Forelimb muscle (tissue), 1 donor: ENCODE results near the gene TNFRSF1A. TPM values are rescaled to one million over a fixed set of nuclear protein-coding genes. Genes with fewer than 3 reads are reported as not detected.
"Not testable (repeated sequence)": the region's sequence is repeated elsewhere in the genome, so short reads cannot be mapped to it uniquely, and the experiment has no call there.

Experiments used
- DNase-seq: peaks from one replicate; pipeline ENCODE4 v3.0.0-alpha.2; 2013; ENCODE audit warnings: low read depth
- polyA plus RNA-seq: library from polyadenylated mRNA; unstranded; fragments of 120-200 nt; gene quantifications from one replicate; pipeline ENCODE4 v1.2.1, GENCODE V29; 2013; ENCODE audit not compliant: insufficient read length

Gene TNFRSF1A
- polyA plus RNA-seq, 1 donor: 50.8 TPM

DNA sequence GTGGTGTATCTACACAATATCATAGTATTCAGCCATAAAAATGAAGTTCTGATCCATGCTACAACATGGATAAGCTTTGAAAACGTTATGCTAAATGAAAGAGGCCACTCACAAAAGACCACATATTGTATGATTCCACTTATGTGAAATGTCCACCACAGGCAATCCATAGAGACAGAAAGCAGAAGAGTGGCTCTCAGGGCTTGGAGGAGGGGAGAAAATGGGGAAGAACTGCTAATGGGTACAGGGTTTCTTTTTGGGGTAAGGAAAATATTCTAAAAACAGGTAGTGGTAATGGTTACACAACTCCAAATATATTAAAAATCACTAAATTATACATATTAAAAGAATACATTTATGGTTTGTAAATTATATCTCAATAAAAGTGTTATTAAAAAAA is 17.0 kb upstream of the TNFRSF1A start:
- DNase-seq: no peak

GRCh38 chr12:6356374-6356820 is 14.5 kb upstream of the TNFRSF1A start:
- DNase-seq: no peak

DNA sequence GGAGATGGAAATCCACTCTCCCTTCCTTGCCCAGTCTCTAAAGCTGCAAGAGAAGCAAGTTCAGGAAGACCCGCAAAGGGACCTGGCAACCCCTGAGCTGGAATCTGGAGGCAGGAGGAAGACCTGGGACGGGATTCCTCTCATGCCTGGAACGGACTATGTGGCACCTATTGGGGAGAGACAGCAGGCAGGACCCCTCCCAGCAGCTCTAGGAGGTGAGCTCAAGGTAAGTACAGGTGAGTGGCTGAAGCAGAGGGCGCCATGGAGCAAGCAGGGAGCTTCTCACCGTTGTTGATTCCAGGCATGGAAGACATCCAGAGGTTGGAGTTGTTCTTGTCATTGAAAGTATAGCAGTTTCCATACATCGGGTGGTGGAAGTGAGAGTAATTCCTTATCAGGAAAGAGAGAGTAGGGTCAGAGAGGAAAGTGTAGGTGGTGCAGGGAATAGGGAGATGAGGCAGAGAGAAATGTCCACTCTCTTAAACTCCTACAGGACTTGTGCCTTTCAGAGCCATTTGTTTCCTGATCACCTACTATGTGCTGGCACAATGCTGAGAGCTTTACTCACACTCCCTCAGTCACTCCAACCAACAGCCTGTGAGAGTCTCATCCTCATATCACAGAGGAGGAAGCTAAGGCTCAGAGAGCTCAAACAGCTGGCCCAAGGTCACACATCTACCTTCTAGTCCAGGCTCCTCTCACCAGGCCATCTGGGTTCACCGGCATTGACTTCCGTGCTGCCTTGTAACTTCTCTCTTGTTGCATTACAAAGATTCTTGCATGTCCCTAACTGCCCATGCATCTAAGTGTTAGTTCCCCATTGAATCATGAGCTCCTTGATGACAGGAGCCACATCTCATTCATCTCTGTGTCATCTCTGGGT is 13.9 kb upstream of the TNFRSF1A start:
- no peak for DNase-seq

- no peak for DNase-seq
Measured at GRCh38 chr12:6354495-6355393, 12.9 kb upstream of the TNFRSF1A start.

- DNase-seq: no peak
Measured at GRCh38 chr12:6352193-6353173, 10.6 kb upstream of the TNFRSF1A start.

GRCh38 chr12:6351622-6352021 is 9.7 kb upstream of the TNFRSF1A start:
- DNase-seq: no peak

DNA sequence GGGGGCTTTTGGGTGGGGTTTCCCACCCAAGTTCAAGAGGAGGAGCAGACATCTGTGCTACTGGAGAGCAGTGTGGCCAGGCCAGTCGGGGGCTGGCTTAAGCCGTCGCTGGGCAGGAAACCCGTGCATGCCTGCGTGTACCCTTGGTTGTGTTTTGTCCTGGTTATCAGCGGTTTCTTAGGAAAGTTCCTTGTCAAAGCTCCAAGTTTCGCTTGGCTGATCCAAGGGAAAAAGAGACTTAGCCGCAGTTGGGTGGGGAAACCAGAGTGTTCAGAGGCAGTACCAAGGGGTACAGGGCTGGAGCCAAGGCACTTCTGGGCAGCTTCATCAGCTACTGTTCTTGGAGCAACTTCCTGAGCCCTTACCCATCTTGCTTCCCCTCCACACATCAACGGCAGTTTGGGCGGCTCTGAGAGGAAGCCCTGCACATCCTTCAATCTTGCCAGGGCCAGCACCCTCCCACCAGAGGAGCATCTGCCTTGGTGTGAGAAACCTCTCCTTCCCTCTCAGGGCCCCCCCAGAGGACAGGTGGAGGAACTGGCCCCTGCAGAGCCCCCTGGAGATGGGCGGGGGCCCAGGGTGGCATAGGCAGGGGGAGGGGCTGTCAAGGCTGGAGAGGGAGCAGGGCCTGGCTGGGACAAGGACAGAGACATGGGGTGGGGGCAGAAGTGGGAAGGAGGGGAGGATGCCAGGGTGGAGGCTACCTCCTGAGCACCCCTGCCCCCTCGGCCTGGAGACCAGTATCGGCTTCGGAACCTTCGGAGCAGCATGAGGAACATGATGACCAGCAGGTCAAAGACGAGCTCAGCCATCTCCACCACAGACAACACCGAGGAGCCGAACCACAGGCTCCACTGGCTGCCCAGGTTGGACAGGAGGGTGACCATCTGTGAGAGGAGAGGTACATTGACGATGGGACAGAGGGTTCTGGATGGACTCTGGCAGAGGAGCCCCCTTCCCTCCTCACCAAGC is 5.8 kb upstream of the TNFRSF1A start:
- DNase-seq: no peak

- no peak for DNase-seq
Measured at GRCh38 chr12:6346942-6347341, 5.1 kb upstream of the TNFRSF1A start.

- no peak for DNase-seq
Measured at GRCh38 chr12:6346235-6346832, 4.5 kb upstream of the TNFRSF1A start.

DNA sequence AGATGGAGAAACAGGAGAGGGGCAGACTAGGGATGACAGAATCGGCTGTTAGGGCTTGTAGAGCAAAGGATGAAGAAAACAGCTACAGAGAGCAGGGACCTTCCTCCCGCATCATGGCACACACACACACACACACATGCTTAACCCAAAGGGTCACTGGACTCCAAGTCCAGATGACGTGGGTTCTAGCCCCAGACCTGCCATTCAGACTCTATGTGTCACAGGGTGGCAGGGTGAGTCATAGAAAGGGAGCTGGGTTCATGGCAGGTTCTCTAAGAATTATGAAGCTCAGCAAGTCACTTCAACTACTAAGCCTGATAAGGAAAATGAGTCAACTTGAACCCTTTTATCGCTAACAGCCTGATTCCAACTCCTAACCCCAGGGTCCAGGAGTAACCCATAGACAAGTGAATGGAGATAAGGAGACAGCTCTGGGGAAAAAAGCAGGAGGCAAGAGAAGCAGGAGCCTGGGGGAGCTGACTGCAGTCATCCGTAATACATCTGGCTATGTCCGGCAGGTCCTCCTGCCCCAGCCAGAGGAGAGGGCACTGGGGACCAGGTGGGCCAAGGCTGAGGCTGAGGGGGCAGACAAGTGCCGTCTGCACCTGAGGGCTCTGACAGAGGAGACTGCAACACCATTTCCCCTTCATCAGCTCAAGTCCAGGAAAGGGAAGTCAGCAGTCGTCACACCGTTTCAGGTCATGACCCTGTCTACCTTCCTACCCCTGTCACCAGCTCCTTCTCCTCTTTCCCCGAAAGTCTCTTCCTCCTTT is 3.6 kb upstream of the TNFRSF1A start:
- no peak for DNase-seq

GRCh38 chr12:6344101-6344660 is 2.3 kb upstream of the TNFRSF1A start:
- DNase-seq: not testable (repeated sequence)

DNA sequence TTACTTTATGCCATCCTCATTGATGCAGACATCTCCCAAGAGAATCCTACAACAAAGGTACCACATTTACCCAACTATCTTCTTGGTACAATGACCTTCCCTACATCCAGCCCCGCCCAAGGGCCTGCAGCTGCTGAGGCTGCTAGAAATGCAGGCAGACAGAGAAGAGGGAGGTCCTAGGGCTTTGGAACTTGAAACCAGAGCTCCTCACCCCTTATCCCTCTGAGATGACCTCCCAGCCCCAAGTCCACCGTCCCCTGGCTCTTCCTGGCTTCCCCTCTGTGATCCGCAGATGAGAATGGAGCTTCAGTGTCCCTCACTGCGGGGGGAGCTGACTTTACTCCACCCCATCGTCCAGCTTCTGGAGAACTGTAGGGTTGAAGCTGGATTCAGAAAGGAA is 1.6 kb upstream of the TNFRSF1A start:
- no peak for DNase-seq

DNA sequence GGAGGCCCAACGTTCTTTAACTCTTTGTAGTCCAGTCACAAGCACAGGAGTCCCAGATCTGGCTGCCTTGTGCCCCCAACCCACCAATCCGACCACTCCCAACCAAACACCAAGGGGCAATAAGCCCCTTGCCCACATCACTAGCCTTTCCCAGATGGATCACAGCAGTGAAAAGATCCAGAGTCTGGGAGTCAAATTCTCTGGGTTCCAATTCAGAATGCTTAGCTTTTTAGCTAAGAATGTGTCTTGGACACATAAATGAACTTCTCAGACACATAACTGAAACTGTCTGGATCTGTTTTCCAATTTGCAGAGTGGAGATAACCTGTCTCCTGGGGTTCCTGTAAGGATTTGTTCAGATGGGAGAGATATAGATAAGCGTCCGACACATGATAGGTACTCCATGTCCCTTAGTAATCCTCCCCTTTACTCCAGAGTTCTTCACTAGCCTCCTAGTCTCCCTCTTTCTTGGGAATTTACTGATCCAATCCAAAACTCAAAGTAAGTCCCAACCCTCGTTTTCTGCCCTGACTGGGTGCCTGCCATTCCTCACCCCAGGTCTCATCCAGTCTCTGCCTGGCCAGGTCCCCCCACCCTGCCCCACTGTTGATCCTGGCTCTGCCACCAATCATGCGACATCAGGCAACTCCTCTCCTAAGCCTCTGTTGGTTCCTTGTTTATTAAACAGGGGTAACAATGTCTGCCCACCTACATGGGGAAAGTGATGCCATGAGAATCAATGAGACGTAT is 439 bp upstream of the TNFRSF1A start:
- no peak for DNase-seq

- DNase-seq: no peak
Measured at GRCh38 chr12:6340745-6341416, 995 bp downstream of the TNFRSF1A start.

GRCh38 chr12:6340032-6340638 is 1.7 kb downstream of the TNFRSF1A start:
- DNase-seq: no peak

DNA sequence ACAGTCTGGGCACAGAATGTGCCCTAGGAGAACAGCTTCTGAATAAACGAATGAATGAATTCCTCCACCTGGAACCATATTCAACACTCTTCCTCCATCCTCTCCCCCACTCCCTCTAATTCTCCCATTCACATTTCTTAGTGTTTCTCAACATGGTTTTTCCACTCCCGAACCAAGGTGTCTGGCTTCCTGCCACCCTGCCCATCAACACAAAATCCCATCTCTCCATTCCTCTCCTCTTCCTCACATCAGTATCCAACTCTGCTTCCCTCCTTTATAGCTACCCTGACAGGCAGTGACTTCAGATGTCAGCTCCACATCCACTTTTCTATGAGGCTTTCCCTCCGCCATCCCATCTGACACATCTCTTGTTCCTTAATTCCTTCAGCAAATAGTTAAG is 2.9 kb downstream of the TNFRSF1A start:
- DNase-seq: no peak

DNA sequence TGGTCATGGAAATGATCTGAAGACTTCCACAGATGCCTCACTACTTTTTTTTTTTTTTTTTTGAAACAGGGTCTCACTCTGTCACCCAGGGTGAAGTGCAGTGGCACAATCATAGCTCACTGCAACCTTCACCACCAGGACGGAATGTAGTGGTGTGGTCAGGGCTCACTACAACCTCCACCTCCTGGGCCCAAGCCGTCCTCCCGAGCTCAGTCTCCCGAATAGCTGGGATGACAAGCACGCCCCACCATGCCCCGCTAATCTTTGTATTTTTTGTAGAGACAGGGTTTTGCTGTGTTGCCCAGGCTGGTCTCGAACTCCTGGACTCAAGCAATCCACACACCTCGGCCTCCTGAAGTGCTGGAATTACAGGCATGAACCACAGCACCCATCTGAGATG is 3.3 kb downstream of the TNFRSF1A start:
- not testable (repeated sequence) for DNase-seq
